Thoracic aorta (tissue), 2 donors: Measurements from ENCODE around the gene LAMB4. TPM values are rescaled to one million over a fixed set of nuclear protein-coding genes. Genes with fewer than 3 reads are reported as not detected.

ENCODE experiments used
- ATAC-seq: fragments of 150-250 bp; one replicate; pipeline ENCODE4 v1.8.0; 2017; ENCODE audit warnings: low read depth; ENCODE audit not compliant: insufficient number of reproducible peaks, low FRiP score
- DNase-seq: peaks from one replicate; pipeline ENCODE4 v3.0.0-alpha.2; 2020; ENCODE audit warnings: low spot score
- H3K27ac ChIP-seq, 2 donors: fragments of 200-600 bp; sonication (generic); 1 replicate in 1 of 2; 2 replicates in 1 of 2; pipeline ENCODE4 v1.5.1; 2016; ENCODE audit warnings: mild to moderate bottlenecking in 2 of 2, moderate library complexity in 2 of 2
- H3K27me3 ChIP-seq: fragments of 200-600 bp; sonication (generic); replicated peaks from 2 replicates; pipeline ENCODE4 v1.6.0; 2016; ENCODE audit warnings: mild to moderate bottlenecking; ENCODE audit not compliant: insufficient read depth
- H3K36me3 ChIP-seq: fragments of 200-600 bp; sonication (generic); one replicate; pipeline ENCODE4 v1.5.1; 2016
- H3K4me1 ChIP-seq, 2 donors: fragments of 200-600 bp; sonication (generic); 1 replicate in 1 of 2; 2 replicates in 1 of 2; pipeline versions ENCODE4 v1.5.1 to v1.6.0; 2016; ENCODE audit warnings: low read depth in 2 of 2, mild to moderate bottlenecking in 1 of 2; ENCODE audit not compliant: control insufficient read depth in 1 of 2
- H3K4me3 ChIP-seq: fragments of 200-600 bp; sonication (generic); 2 replicates; pipeline ENCODE4 v1.5.1; 2016; ENCODE audit warnings: mild to moderate bottlenecking
- H3K9me3 ChIP-seq: fragments of 200-600 bp; sonication (generic); 2 replicates; pipeline ENCODE4 v1.5.1; 2016
- CTCF ChIP-seq: fragments of 200-600 bp; sonication (generic); IDR thresholded peaks from one replicate; pipeline ENCODE4 v1.5.1; 2019; ENCODE audit warnings: antibody characterized with exemption
- total RNA-seq, 2 donors: library from RNA; depleted of rRNA; stranded (reverse); fragments of >200 nt; gene quantifications; one replicate each; pipeline versions ENCODE4 v1.1.0 to v1.2.3, GENCODE V29; 2016

The LAMB4 gene
- total RNA-seq, 2 donors from 2014 or later: 0.14 TPM; not detected in 1

GRCh38 chr7:108053250-108053649, 76.9 kb downstream of the LAMB4 start:
- no peaks in the 10 kb centered on the region for H3K36me3 ChIP-seq
- H3K9me3 ChIP-seq: no peaks in the 10 kb centered on the region
- no peak for ATAC-seq
- H3K27ac ChIP-seq: no peak overlapping the region
- H3K4me1 ChIP-seq: no peaks in the 10 kb centered on the region
- DNase-seq: no peak
- no peak overlapping the region for H3K4me3 ChIP-seq
- no peaks in the 10 kb centered on the region for H3K27me3 ChIP-seq
- TF ChIP-seq CTCF: no peak

- ATAC-seq (no peak), DNase-seq (no peak)
- no peak for TF ChIP-seq CTCF
- H3K4me3 ChIP-seq: no peak overlapping the region
- H3K4me1 ChIP-seq: no peaks in the 10 kb centered on the region
- no peaks in the 10 kb centered on the region for H3K9me3 ChIP-seq
- H3K27ac ChIP-seq: no peak overlapping the region
- H3K36me3 ChIP-seq: no peaks in the 10 kb centered on the region
- no peaks in the 10 kb centered on the region for H3K27me3 ChIP-seq
Measured at GRCh38 chr7:108051454-108051853, 78.7 kb downstream of the LAMB4 start.

- Histone ChIP-seq H3K36me3 (no peaks in the 10 kb centered on the region), H3K9me3 (no peaks in the 10 kb centered on the region), H3K4me1 (peaks cover 4 to 11% of the 10 kb centered on the region in 2 donors), H3K4me3 (no peak overlapping the region), H3K27ac (no peak overlapping the region), H3K27me3 (no peaks in the 10 kb centered on the region)
- no peak for TF ChIP-seq CTCF
- ATAC-seq: no peak
- no peak for DNase-seq
Measured at GRCh38 chr7:108049962-108050361, 80.2 kb downstream of the LAMB4 start.

- Histone ChIP-seq H3K36me3 (no peaks in the 10 kb centered on the region), H3K4me3 (no peak overlapping the region), H3K9me3 (no peaks in the 10 kb centered on the region), H3K27ac (no peak overlapping the region), H3K4me1 (peaks cover 4 to 16% of the 10 kb centered on the region in 2 donors), H3K27me3 (no peaks in the 10 kb centered on the region)
- DNase-seq (no peak), ATAC-seq (no peak)
- TF ChIP-seq CTCF: no peak
Measured at GRCh38 chr7:108048422-108048821, 81.7 kb downstream of the LAMB4 start.

GRCh38 chr7:108046952-108047506, 83.1 kb downstream of the LAMB4 start:
- TF ChIP-seq CTCF: no peak
- no peaks in the 10 kb centered on the region for H3K9me3 ChIP-seq
- no peak for DNase-seq
- H3K4me1 ChIP-seq: peaks cover 4 to 16% of the 10 kb centered on the region in 2 donors
- ATAC-seq: no peak
- no peaks in the 10 kb centered on the region for H3K27me3 ChIP-seq
- H3K4me3 ChIP-seq: no peak overlapping the region
- H3K27ac ChIP-seq: no peak overlapping the region
- no peaks in the 10 kb centered on the region for H3K36me3 ChIP-seq
